HepG2 (cell line): ENCODE data around the gene IBA57. TPM values are rescaled to one million over a fixed set of nuclear protein-coding genes. Genes with fewer than 3 reads are reported as not detected.

Experiments used
- ATF7-NPFF ChIP-seq: sonication (generic); formaldehyde crosslinking; IDR thresholded peaks from 2 replicates; pipeline ENCODE4 v1.8.1; 2023; ENCODE audit warnings: mild to moderate bottlenecking, low read depth, missing genetic modification reagents, moderate library complexity
- GABPA ChIP-seq, 2 experiments: IDR thresholded peaks; 2 replicates each; pipeline ENCODE4 v1.6.1; 2011 to 2016; ENCODE audit warnings: low read depth in 2 of 2, low read length in 1 of 2, missing biosample characterization in 1 of 2, missing genetic modification characterization in 1 of 2
- HOXA5 ChIP-seq: sonication (generic); formaldehyde crosslinking; IDR thresholded peaks from 2 replicates; pipeline ENCODE4 v1.4.0; 2020; ENCODE audit warnings: missing genetic modification reagents
- PATZ1 ChIP-seq: sonication (generic); formaldehyde crosslinking; IDR thresholded peaks from 2 replicates; pipeline ENCODE4 v1.4.0; 2020; ENCODE audit warnings: missing genetic modification reagents
- PPARG ChIP-seq: conservative IDR thresholded peaks from 2 replicates; pipeline ENCODE4 v1.6.1; 2016; ENCODE audit warnings: missing biosample characterization, missing genetic modification reagents
- SKIL ChIP-seq: sonication (generic); formaldehyde crosslinking; IDR thresholded peaks from 2 replicates; pipeline ENCODE4 v1.8.0; 2022; ENCODE audit warnings: missing genetic modification reagents, mild to moderate bottlenecking, moderate library complexity, borderline replicate concordance
- YEATS4 ChIP-seq: sonication (generic); formaldehyde crosslinking; IDR thresholded peaks from 2 replicates; pipeline ENCODE4 v1.4.0; 2020; ENCODE audit warnings: missing genetic modification reagents, borderline replicate concordance
- ZNF18 ChIP-seq: sonication (generic); formaldehyde crosslinking; IDR thresholded peaks from 2 replicates; pipeline ENCODE4 v1.8.0; 2022; ENCODE audit warnings: mild to moderate bottlenecking, missing genetic modification reagents; ENCODE audit not compliant: insufficient replicate concordance
- ZNF232 ChIP-seq: sonication (generic); formaldehyde crosslinking; IDR thresholded peaks from 2 replicates; pipeline ENCODE4 v1.4.0; 2020; ENCODE audit warnings: missing genetic modification reagents, borderline replicate concordance
- ZNF253 ChIP-seq: sonication (generic); formaldehyde crosslinking; IDR thresholded peaks from 2 replicates; pipeline ENCODE4 v1.8.0; 2022; ENCODE audit warnings: mild to moderate bottlenecking, missing genetic modification reagents, borderline replicate concordance
- ZNF558 ChIP-seq: sonication (generic); formaldehyde crosslinking; IDR thresholded peaks from 2 replicates; pipeline ENCODE4 v1.9.0; 2022; ENCODE audit warnings: mild to moderate bottlenecking, missing genetic modification reagents, borderline replicate concordance
- ZNF605 ChIP-seq: sonication (generic); formaldehyde crosslinking; IDR thresholded peaks from 2 replicates; pipeline ENCODE4 v1.8.0; 2022; ENCODE audit warnings: mild to moderate bottlenecking, missing genetic modification reagents
- polyA plus RNA-seq, 8 experiments: library from polyadenylated mRNA; depleted of rRNA in 3 of 8; stranded (reverse) in 7 of 8; unstranded in 1 of 8; fragments of >200 nt; fragmentation: Illumina TruSeq in 4 of 8; extraction: Trizol in 4 of 8; gene quantifications; 2 replicates each; pipeline versions ENCODE4 v1.2.1 to v1.2.3, GENCODE V29; 2011 to 2016; ENCODE audit warnings: low read depth in 4 of 8, missing spikeins in 1 of 8, mixed read lengths in 1 of 8; ENCODE audit not compliant: insufficient read depth in 1 of 8
- total RNA-seq, 5 experiments: library from RNA; depleted of rRNA; stranded (reverse); fragments of >200 nt; fragmentation: Illumina TruSeq; extraction: Trizol; gene quantifications; 2 replicates each; pipeline ENCODE4 v1.2.3, GENCODE V29; 2016; ENCODE audit warnings: low read depth in 1 of 5
- TF ChIP-seq, protein P1 (sequence below): sonication (generic); formaldehyde crosslinking; IDR thresholded peaks from 2 replicates; pipeline ENCODE4 v1.8.0; 2023; ENCODE audit warnings: mild to moderate bottlenecking, missing genetic modification reagents
- TF ChIP-seq, protein P2 (sequence below): IDR thresholded peaks from 2 replicates; pipeline ENCODE4 v1.6.1; 2016; ENCODE audit warnings: missing compliant biosample characterization, missing genetic modification reagents, borderline replicate concordance
- TF ChIP-seq, protein P3 (sequence below): sonication (generic); formaldehyde crosslinking; IDR thresholded peaks from 2 replicates; pipeline ENCODE4 v1.4.0; 2020; ENCODE audit warnings: missing genetic modification reagents, borderline replicate concordance

The IBA57 gene
- total and polyA plus RNA-seq, 2 of the 13 experiments (the other 11 are each of a cell fraction or from before 2014, with no cell fraction given): 2.3 to 10.2 TPM

DNA sequence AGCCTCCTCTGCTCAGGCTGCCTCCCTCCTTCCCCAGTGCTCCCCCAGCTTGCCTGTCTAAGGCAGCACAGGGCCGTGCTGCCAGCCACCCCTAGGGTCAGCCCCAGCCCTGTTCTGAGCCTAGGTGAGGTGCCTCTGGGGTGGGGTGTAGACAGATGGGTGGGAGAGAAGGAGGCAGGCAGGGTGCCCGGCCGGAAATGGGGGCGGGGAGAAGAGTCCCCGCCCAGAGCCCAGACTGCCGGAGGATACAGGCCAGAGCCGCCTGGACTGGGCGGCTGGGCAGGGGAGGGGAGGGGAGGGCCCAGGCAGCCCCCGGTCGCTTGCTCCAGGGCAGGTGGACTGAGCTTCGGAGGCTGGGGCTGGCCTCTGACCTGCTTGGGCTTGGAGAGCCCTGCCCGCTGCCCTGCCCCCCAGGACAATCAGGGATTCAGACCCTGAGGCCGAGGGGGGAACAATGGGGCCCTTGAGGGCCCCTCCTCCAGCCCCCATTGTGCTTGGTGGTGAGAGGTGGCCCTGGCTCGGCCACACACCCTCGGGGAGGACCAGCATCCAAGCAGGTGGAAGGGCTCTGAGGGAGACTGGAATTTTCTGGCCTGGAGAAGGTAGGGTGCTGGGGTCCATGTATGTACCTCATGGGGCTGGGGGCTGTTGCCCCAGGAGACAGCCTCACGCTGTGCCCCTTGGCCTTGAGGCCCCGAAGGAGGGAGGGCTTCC lies 16.0 kb upstream of the IBA57 start, which contains the start of gene GJC2 (continued):
- TF ChIP-seq ZNF232 (0 out of 2 replicates have a peak, but pooled peaks have one; percentile 33), ZNF18 (peak; percentile 35), PATZ1 (peak; percentile 95), SKIL (CRISPR knock-in tag) (0 out of 2 replicates have a peak, but pooled peaks have one; percentile 45), ZNF558 (CRISPR knock-in tag) (0 out of 2 replicates have a peak, but pooled peaks have one; percentile 25), ATF7-NPFF (no peak), PPARG (CRISPR knock-in tag) (peak; percentile 86), GABPA (IDR thresholded peaks at IDR 0.05; ENCODE audit: low read depth, low read length) (no peak), GABPA (CRISPR knock-in tag; IDR thresholded peaks at IDR 0.05; ENCODE audit: low read depth) (peak; percentile 63), YEATS4 (CRISPR knock-in tag) (peak; percentile 59; the same call in 1 of the 2 replicates), ZNF253 (CRISPR knock-in tag) (0 out of 2 replicates have a peak, but pooled peaks have one; percentile 60), HOXA5 (CRISPR knock-in tag) (0 out of 2 replicates have a peak, but pooled peaks have one; percentile 63), ZNF605 (CRISPR knock-in tag) (0 out of 2 replicates have a peak, but pooled peaks have one; percentile 36)
- TF ChIP-seq, protein P1, sequence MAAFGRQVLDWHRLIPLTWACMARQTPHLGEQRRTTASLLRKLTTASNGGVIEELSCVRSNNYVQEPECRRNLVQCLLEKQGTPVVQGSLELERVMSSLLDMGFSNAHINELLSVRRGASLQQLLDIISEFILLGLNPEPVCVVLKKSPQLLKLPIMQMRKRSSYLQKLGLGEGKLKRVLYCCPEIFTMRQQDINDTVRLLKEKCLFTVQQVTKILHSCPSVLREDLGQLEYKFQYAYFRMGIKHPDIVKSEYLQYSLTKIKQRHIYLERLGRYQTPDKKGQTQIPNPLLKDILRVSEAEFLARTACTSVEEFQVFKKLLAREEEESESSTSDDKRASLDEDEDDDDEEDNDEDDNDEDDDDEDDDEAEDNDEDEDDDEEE (CRISPR knock-in tag): 0 out of 2 replicates have a peak, but pooled peaks have one; percentile 28
- TF ChIP-seq, protein P2, sequence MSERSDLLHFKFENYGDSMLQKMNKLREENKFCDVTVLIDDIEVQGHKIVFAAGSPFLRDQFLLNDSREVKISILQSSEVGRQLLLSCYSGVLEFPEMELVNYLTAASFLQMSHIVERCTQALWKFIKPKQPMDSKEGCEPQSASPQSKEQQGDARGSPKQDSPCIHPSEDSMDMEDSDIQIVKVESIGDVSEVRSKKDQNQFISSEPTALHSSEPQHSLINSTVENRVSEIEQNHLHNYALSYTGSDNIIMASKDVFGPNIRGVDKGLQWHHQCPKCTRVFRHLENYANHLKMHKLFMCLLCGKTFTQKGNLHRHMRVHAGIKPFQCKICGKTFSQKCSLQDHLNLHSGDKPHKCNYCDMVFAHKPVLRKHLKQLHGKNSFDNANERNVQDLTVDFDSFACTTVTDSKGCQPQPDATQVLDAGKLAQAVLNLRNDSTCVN: peak; percentile 15; the same call in 1 of the 2 replicates
- TF ChIP-seq, protein P3, sequence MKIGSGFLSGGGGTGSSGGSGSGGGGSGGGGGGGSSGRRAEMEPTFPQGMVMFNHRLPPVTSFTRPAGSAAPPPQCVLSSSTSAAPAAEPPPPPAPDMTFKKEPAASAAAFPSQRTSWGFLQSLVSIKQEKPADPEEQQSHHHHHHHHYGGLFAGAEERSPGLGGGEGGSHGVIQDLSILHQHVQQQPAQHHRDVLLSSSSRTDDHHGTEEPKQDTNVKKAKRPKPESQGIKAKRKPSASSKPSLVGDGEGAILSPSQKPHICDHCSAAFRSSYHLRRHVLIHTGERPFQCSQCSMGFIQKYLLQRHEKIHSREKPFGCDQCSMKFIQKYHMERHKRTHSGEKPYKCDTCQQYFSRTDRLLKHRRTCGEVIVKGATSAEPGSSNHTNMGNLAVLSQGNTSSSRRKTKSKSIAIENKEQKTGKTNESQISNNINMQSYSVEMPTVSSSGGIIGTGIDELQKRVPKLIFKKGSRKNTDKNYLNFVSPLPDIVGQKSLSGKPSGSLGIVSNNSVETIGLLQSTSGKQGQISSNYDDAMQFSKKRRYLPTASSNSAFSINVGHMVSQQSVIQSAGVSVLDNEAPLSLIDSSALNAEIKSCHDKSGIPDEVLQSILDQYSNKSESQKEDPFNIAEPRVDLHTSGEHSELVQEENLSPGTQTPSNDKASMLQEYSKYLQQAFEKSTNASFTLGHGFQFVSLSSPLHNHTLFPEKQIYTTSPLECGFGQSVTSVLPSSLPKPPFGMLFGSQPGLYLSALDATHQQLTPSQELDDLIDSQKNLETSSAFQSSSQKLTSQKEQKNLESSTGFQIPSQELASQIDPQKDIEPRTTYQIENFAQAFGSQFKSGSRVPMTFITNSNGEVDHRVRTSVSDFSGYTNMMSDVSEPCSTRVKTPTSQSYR (CRISPR knock-in tag): peak; percentile 74; the same call in 1 of the 2 replicates
